ENCODE data around the gene FOXP1.

DNA sequence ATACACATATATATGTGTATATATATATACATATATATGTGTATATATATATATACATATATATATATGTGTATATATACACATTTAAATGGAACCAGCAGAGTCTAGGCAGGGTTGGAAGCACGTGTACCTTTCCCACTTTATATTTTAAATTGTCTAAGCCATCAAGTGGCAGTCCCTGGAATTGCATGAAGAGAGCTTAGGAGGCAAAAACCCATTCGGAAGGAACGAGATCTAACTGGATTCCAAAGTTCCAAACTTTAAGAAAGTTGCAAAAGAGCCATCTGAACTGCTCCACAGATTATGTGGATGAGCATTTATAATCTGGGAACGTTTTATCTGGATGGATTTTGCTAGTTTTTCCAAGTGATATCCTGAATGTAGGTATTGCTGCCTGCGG lies 186.5 kb downstream of the FOXP1 start:
- TF ChIP-seq POLR2AphosphoS5 (IDR thresholded peaks at IDR 0.05; ENCODE audit: low read depth, low read length) (no peak), POLR2A (IDR thresholded peaks at IDR 0.05; ENCODE audit: low read depth, low read length) (no peak)

All from GM12892 (cell line).